ENCODE measurements around the gene SF3B2.

- no peak for TF ChIP-seq CTCF (conservative IDR thresholded peaks at IDR 0.05; ENCODE audit: low read length)
- TF ChIP-seq EZH2phosphoT487 (IDR thresholded peaks at IDR 0.05; ENCODE audit: borderline replicate concordance, low read depth, low read length) = no peak
Observed at GRCh38 chr11:66020618-66021357, 31.4 kb upstream of the SF3B2 start.

Measured in OCI-LY7 (cell line).